GM18526 (cell line): ENCODE results near the gene SEZ6L2.

Experiments used
- POLR2A ChIP-seq: IDR thresholded peaks from 3 replicates; pipeline ENCODE4 v1.6.1; 2011; ENCODE audit not compliant: insufficient read length; ENCODE audit errors: extremely low read depth

SEZ6L2 gene

DNA sequence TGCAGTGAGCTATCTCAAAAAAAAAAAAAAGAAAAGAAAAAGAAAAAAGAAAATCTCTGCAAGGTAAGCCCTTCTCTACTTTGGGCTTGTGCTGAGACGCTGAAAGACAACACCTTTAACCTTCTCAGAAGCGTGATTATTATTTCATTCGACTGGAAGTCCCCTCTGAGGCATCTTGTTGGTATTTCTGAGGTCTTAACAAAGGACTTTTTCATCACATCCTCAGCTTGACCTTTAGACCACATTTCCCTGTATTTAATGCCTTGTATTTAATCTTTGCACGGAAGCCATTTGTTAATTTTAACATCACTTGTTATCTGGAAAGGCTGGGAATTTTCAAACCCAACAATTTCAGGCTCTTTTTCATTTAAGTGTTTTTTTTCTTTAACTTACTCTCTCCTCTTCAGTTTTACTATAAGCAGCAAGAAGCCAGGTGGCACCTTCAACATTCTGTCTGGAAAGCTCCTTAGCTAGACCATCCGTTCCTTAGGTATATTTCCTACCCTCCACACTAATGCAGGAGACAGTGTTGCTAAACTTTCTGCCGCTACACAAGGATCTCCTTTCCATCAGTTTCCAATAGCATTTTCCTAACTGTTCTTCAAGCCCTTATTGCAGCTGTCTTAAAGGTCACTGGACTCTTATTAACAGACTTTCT lies 16.4 kb upstream of the SEZ6L2 start:
- TF ChIP-seq POLR2A: no peak

DNA sequence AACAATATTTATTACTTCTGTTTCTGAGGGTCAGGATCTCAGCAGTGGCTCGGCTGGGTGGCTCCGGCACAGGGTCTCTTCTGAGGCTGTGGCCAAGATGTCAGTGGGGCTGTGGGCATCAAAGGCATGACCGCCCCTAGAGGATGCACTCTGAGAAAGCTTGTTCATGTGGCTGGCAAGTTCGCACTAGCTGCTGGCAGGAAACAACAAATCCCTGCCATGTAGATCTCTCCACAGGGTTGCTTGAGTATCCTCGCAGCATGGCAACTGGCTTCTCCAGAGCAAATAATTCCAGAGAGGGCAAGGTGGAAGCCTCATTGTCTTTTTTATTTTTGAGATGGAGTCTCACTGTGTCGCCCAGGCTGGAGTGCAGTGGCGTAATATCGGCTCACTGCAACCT lies 14.2 kb upstream of the SEZ6L2 start:
- no peak for TF ChIP-seq POLR2A

DNA sequence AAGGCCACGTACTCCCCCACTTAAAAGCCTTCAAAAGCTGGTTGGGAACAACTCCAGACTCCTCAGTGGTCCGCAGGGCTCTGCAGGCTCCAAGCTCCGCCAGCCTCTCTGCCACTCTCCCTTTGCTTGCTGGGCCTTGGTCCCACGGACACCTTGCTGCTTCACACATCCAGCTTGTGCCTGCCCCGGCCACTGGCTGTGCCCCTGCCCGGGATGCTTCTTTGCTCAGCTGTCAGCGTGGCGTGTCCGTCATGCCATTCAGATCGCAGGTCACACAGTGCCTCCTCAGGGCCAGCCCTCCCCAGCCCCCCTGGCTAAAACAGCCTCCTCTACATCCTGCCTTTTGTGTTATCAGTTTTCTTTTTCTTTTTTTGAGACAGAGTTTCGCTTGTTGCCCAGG lies 12.7 kb upstream of the SEZ6L2 start:
- TF ChIP-seq POLR2A: no peak

DNA sequence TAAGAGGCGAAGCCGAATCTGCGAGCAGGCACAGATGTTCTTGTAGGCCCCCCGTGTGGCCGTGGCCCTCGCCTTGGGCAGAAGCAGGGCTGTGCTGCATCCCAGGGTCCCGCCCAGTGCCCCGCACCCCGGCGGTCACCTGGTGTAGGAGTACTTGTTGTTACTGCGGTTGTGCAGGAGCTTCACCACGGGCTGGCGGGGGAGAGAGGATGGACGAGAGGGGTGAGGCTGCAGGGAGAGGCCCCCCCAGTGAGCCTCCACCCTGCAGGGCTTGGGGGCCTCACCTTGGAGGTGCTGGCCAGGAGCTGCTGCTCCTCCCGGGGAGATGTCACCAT lies 12.3 kb upstream of the SEZ6L2 start:
- TF ChIP-seq POLR2A: no peak

DNA sequence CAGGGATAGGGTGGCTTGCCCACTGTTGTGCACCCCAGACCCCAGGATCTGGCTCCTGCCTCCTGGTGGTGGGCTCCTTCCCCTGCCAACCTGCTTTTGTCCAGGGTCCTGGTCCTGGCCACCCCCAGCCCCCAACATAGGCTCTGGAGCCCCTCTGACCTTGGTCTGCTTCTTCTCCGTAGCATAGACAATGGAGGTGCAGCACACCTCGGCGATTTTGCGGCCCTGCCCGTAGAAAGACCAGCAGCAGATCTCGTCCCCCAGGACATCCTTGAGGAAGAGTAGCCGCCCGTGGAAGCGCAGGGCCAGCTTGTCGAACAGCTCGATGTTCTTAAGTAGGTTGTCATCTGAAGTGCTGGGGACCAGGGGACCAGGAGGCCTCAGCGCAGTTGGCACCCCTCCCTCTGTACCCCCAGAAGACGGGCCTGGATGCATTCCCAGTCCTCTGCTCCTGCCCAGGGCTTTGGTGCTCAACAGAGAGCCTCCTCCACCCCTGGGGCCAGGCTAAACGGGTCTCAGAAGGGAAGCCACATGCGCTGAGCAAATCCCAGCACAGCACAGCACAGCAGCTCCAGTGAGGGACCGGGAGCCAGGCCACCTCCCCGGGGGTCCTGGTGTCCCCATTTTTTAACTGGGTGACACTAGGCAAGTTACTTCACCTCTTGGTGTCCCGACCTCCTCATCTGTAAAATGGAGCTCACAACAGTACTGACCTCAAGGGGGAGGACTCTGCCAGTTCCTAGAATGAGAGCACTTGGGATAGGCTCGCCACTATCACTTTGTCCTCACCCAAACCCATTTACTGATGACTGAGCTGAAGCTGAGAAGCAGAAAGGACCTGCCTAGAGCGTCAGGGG lies 11.7 kb upstream of the SEZ6L2 start:
- TF ChIP-seq POLR2A: no peak

DNA sequence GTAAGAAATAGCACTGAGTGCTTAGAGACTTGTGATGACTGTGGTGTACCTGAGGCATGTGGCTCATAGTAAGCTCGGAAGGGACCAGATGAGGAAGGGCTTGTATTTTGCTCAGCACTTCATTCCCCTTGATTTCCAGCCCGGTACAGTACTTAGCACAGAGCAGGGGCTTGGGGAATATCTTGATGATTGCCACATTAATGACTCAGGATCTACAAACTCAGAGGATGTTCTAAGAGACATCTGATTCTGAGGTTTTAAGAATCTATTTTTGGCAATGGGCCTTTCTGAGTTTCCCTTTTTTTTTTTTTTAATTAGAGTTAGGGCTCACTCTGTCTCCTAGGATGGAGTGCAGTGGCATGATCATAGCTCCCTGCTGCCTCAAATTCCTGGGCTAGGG lies 10.0 kb upstream of the SEZ6L2 start:
- TF ChIP-seq POLR2A: no peak

DNA sequence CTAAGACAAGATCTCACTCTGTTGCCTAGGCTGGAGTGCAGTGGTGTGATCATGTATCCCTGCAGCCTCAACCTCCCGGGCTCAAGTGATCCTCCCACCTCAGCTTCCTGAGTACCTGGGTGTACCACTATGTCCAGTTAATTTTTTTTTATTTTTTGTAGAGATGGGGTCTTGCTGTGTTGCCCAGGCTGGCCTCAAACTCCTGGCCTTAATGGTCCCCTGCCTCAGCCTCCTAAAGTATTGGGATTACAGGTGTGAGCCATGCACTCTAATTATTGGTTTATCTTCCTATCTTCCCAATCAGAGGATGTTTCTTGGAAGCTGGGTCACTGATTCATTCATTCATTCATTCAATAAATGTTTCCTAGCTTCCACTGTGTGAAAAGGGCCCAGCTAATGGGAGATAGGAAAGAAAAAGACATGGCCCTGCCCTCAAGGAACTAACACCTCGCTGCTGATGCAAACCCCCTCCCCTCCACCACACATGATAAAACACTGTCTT lies 9.4 kb upstream of the SEZ6L2 start:
- no peak for TF ChIP-seq POLR2A

DNA sequence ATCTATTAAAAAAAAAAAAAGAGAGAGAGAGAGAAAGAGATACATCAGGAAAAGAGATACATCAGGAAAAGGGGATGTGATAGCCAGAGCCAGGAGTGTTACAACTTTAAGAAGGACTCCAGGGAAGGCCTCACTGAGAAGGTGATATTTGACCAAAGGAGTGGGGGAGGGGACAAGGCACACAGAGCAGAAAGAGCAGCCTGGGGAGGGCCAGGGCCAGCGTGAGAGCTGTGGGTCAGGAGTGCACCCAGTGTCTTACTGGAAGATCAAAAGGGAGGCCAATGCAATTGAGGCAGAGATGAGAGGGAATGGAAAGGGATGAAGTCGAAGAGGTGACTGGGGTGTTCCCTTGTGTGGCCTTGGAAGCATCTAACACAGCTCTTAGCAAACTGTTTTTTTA lies 8.6 kb upstream of the SEZ6L2 start:
- TF ChIP-seq POLR2A: no peak

DNA sequence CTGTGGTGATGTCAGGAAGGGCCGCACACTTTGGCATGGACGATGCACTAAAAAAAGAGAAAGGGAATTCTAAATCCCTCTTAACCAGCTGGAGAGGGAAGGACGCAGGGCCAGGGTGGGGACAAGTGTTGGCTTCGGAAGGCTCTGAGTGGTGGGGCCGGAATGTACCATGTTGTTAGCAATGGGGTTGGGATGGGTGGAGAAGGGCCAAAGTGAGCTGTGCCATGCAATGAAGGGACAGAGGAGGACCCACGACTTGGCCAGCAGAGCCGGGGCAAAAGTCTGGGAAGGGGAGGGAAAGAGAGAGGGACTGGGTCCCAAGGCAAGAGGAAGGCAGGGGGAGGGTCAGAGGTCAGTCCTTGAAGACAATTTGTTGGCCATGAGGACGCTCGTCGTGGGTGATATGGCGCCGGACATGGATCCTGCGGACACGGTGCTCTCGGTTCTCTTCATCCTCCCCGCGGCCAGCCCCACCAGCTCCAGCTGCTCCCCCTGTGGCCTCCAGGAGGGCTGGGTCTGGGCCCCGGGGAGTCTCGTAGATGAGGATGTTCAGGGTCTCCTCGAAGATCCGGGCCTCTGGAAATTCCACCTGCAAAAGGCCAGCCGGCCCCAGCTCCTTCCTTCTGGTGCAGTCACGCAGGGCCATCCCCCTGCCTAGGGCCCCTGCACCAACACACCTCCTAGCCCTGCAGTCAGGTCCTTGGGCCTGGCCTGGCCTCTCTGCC lies 7.3 kb upstream of the SEZ6L2 start:
- no peak for TF ChIP-seq POLR2A

DNA sequence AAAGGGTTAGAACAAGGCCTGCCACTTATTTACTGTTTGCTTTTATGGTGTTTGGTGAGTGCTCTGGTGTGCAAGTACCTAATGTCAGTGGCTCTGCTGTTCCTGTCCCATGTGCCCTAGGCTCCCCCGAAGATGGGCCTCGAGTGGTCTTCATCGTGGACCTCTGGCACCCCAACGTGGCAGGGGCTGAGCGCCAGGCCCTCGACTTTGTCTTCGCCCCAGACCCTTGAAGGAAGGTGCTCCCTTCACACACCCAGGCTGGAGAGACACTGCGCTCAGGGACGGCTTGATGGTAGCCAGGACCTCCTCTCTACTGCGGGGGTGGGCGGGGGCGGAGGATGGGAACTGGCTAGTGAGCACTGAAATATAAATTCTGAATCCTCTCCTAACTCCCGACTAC lies 6.3 kb upstream of the SEZ6L2 start:
- TF ChIP-seq POLR2A: no peak

DNA sequence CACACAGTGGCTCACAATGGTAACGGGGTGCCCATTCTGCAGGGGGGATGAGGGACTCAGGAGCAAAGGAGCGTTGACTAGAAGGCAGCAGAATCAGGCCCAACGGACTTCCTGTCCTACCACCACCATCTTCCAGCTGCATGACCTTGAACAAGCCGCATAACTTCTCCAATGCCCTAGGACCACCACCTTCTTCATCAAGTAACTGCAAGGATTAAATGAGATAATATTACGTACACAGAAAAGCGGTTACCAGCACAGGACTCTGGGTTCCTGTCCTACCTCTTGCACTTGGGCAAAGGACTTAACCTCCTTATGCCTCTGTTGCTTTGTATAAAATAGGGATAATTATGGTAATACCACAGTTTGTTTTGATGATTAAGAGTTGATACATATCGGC lies 5.6 kb upstream of the SEZ6L2 start:
- TF ChIP-seq POLR2A: no peak

DNA sequence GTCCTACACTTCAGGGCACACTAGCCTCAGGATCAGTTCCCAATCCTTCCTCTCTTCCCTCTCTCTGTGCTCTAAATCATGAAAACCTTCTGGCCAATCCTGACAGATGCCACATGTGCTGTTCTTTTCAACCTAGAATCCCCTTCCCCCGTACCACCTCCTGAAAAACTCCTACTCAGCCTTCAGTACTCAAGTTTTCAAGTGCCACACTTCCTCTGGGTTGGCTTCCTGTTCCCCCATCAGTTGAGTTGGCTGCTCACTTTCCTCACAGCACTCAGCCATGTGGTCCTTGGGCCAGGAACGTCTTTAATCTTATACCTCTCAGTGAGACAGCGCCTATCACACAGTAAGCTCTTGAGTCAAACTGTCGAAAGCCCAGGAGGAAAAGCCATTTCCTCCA lies 4.2 kb upstream of the SEZ6L2 start:
- no peak for TF ChIP-seq POLR2A

DNA sequence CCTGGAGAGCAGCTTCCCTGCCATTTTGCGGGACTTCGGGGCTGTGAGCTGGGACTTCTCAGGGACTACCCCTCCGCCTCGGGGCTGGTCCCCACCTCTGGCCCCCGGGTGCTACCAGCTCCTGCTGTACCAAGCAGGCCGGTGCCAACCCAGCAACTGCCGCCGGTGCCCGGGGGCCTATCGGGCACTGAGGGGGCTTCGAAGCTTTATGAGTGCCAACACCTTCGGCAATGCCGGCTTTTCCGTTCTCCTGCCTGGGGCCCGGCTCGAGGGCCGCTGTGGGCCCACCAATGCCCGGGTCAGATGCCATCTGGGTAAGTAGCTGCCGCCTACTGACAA lies 2.2 kb upstream of the SEZ6L2 start:
- no peak for TF ChIP-seq POLR2A

DNA sequence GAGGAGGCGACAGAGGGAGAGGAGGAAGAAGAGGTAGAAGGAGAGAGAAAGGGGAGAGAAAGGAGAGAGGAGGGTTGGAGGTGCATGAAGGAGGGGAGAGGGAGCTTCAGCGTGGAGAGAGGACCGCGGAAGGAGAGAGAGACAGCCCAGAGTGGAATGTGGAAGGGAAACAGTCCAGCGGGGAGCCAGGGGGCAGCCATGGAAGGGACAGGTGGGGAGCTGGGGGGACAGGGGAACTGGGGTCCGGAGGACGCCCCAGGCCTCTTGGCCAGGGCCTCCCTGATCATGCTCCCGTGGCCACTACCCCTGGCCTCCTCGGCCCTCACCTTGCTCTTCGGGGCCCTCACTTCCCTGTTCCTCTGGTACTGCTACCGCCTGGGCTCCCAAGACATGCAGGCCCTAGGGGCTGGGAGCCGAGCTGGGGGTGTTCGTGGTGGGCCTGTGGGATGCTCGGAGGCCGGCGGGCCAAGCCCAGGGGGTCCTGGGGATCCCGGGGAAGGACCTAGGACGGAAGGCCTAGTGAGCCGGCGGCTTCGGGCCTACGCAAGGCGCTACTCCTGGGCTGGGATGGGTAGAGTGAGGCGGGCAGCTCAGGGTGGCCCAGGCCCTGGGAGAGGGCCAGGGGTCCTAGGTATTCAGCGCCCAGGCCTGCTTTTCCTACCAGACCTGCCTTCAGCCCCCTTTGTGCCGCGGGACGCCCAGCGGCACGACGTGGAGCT lies 1.7 kb upstream of the SEZ6L2 start:
- TF ChIP-seq POLR2A: no peak

DNA sequence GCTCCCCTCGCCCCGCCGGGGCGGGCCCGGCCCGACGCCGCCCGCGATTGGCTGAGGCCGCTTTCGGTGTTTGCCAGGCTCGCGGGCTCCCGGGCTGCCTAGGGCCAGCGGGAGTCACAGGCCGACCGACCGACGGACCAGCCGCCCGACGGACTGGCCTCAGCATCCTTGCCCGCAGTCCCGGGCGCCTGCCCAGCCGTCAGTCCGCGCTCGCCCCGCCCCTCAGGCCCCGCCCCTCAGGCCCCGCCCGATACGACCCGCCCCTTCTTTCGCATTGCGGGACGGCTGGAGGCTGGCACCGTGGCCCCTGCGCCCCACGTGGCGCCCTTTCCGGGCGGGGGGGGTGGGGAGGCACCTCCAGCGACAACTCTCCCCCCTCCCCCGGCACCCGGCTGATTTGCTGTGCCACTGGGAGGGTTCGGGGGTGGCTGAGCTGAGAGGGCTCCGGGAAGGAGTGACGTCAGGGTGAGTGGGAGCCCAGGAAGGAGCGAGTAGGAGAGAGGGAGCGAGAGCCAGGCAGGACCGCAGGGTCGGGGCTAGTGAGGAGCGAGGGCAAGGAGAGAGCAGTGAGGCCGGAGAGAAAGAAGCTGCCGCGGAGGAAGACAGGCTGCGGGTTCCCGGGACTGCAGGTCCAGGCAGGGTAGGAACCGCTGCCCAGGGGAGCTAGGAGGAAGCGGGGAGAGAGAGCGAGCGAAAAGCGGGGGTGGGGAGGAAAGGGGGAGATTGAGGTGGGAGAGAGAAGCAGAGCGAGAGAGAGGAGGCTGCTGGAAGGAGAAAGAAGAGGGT lies 945 bp upstream of the SEZ6L2 start, which contains the start of gene ASPHD1:
Gene ASPHD1 (plus strand): TSS at position 387 of the 786 bp plus-strand sequence. CDS start 484 bp downstream, outside the sequence.
- no peak for TF ChIP-seq POLR2A
